CD4-positive, alpha-beta T cell treated with Interferon alpha-2 for 1 hour (primary cell): ENCODE results near the gene CFAP74.

Source experiments
- DNase-seq, 2 donors: peaks; one replicate each; pipeline ENCODE4 v3.0.0-alpha.2; 2020 to 2022

The CFAP74 gene

GRCh38 chr1:1925437-1926345 lies 77.9 kb downstream of the CFAP74 start:
- no peak for DNase-seq

GRCh38 chr1:1924849-1925248 lies 78.7 kb downstream of the CFAP74 start:
- no peak for DNase-seq

- DNase-seq: no peak
These were observed 79.2 kb downstream of the CFAP74 start for GRCh38 chr1:1924386-1924785.

- no peak for DNase-seq
These were observed 80.4 kb downstream of the CFAP74 start for GRCh38 chr1:1922956-1923833.

GRCh38 chr1:1922702-1922955 lies 81.0 kb downstream of the CFAP74 start:
- no peak for DNase-seq

- DNase-seq: no peak
These were observed 81.5 kb downstream of the CFAP74 start for GRCh38 chr1:1921901-1922701.

GRCh38 chr1:1921459-1921862 lies 82.1 kb downstream of the CFAP74 start:
- DNase-seq: no peak

- no peak for DNase-seq
These were observed 82.8 kb downstream of the CFAP74 start for GRCh38 chr1:1920608-1921458.

GRCh38 chr1:1920057-1920607 lies 83.5 kb downstream of the CFAP74 start:
- no peak for DNase-seq

- DNase-seq: peak; percentile 99 to 100
These were observed 84.1 kb downstream of the CFAP74 start for GRCh38 chr1:1919304-1920056.

- DNase-seq: no peak
These were observed 84.7 kb downstream of the CFAP74 start, which contains the start of gene TMEM52 for GRCh38 chr1:1918901-1919303. Gene TMEM52 (minus strand): TSS chr1:1919279. CDS start chr1:1919265, 14 bp downstream.

- DNase-seq: no peak
These were observed 85.3 kb downstream of the CFAP74 start for GRCh38 chr1:1917995-1918900.

- no peak for DNase-seq
These were observed 86.1 kb downstream of the CFAP74 start for GRCh38 chr1:1917304-1917976.

GRCh38 chr1:1916851-1917251 lies 86.7 kb downstream of the CFAP74 start:
- no peak for DNase-seq

GRCh38 chr1:1915911-1916840 lies 87.4 kb downstream of the CFAP74 start:
- DNase-seq: no peak

- no peak for DNase-seq
These were observed 88.5 kb downstream of the CFAP74 start, which contains the start of gene CALML6 for GRCh38 chr1:1914971-1915692. Gene CALML6 (plus strand): TSS chr1:1915260. CDS start chr1:1915281, 21 bp downstream.
